Measurements from ENCODE around the gene NEMP2. TPM values are rescaled to one million over a fixed set of nuclear protein-coding genes. Genes with fewer than 3 reads are reported as not detected.

NEMP2 gene
- polyA plus RNA-seq, 1 donor (not counting 4 experiments of a cell fraction or from before 2014, with no cell fraction given): 2.1 TPM

DNA sequence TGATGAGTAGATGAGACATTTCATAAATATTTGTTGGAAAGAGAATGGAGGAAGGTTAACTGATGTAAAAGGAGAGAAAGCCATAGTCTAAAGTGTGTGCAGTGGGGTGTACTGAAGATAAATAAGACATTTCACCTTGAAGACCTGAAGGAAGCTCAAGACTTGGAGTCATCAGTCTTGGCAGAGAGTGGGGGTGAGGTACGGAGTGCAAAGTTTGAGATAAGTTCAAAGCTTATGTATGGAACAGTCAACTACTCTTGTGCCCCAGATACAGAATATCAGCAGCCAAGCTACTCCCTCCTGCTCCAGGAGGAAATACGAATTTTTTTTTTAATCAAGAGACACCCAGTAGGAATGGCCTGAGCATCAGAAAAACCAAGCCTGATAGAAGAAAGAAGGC is 30.3 kb upstream of the NEMP2 start:
- Histone ChIP-seq H3K27ac (ENCODE audit: control insufficient read depth, insufficient read depth, low read length) (no peak overlapping the region), H3K79me2 (ENCODE audit: control insufficient read depth, insufficient read depth, low read length) (no peaks in the 10 kb centered on the region), H3K4me2 (ENCODE audit: control insufficient read depth, extremely low read depth, insufficient read depth, low read depth, low read length) (no peak overlapping the region), H3K9me3 (ENCODE audit: control insufficient read depth, low read depth, low read length) (no peaks in the 10 kb centered on the region), H3K27me3 (ENCODE audit: control insufficient read depth, extremely low read depth, insufficient read depth, low read length) (no peaks in the 10 kb centered on the region), H3K36me3 (ENCODE audit: control insufficient read depth in 2 of 2, extremely low read depth in 1 of 2, insufficient read depth in 2 of 2, low read length in 2 of 2) (no peaks in the 10 kb centered on the region), H2AFZ (ENCODE audit: control insufficient read depth, low read length) (no peak overlapping the region), H3K4me3 (ENCODE audit: control insufficient read depth in 2 of 3, extremely low read depth in 1 of 3, insufficient read depth in 2 of 3, low read depth in 1 of 3, low read length in 3 of 3) (no peak overlapping the region), H3K9me1 (ENCODE audit: control insufficient read depth, extremely low read depth, insufficient read depth, low read length) (no peaks in the 10 kb centered on the region), H4K20me1 (ENCODE audit: control insufficient read depth, extremely low read depth, insufficient read depth, low read length) (no peaks in the 10 kb centered on the region), H3K9ac (ENCODE audit: control insufficient read depth, extremely low read depth, insufficient read depth, low read length) (no peak overlapping the region), H3K4me1 (ENCODE audit: control insufficient read depth, extremely low read depth, insufficient read depth, low read length) (peaks cover 1% of the 10 kb centered on the region)
- DNase-seq (ENCODE audit: low read depth, low spot score): no peak
- FAIRE-seq: no peak
- dilution Hi-C loops (cut with MboI; ENCODE audit: extremely low pct_ligation_motif_present, low sequenced_read_pairs): no loop called here
- TF ChIP-seq EZH2 (IDR thresholded peaks at IDR 0.05; ENCODE audit: low read length): no peak
- TF ChIP-seq CTCF (optimal IDR thresholded peaks at IDR 0.05 in 1 of 3, IDR thresholded peaks at IDR 0.05 in 1 of 3, conservative IDR thresholded peaks at IDR 0.05 in 1 of 3; ENCODE audit: extremely low read depth in 1 of 3, insufficient read depth in 2 of 3, low read length in 3 of 3): no peak

GRCh38 chr2:190563646-190564045 is 29.1 kb upstream of the NEMP2 start:
- H3K27ac ChIP-seq (ENCODE audit: control insufficient read depth, insufficient read depth, low read length): no peak overlapping the region
- H3K9me1 ChIP-seq (ENCODE audit: control insufficient read depth, extremely low read depth, insufficient read depth, low read length): no peaks in the 10 kb centered on the region
- H4K20me1 ChIP-seq (ENCODE audit: control insufficient read depth, extremely low read depth, insufficient read depth, low read length): no peaks in the 10 kb centered on the region
- no peaks in the 10 kb centered on the region for H3K4me1 ChIP-seq (ENCODE audit: control insufficient read depth, extremely low read depth, insufficient read depth, low read length)
- H3K9ac ChIP-seq (ENCODE audit: control insufficient read depth, extremely low read depth, insufficient read depth, low read length): no peak overlapping the region
- no peak overlapping the region for H3K4me2 ChIP-seq (ENCODE audit: control insufficient read depth, extremely low read depth, insufficient read depth, low read depth, low read length)
- no peak for TF ChIP-seq EZH2 (IDR thresholded peaks at IDR 0.05; ENCODE audit: low read length)
- TF ChIP-seq CTCF (optimal IDR thresholded peaks at IDR 0.05 in 1 of 3, IDR thresholded peaks at IDR 0.05 in 1 of 3, conservative IDR thresholded peaks at IDR 0.05 in 1 of 3; ENCODE audit: extremely low read depth in 1 of 3, insufficient read depth in 2 of 3, low read length in 3 of 3): no peak
- H3K36me3 ChIP-seq (ENCODE audit: control insufficient read depth in 2 of 2, extremely low read depth in 1 of 2, insufficient read depth in 2 of 2, low read length in 2 of 2): no peaks in the 10 kb centered on the region
- no peaks in the 10 kb centered on the region for H3K27me3 ChIP-seq (ENCODE audit: control insufficient read depth, extremely low read depth, insufficient read depth, low read length)
- H2AFZ ChIP-seq (ENCODE audit: control insufficient read depth, low read length): no peak overlapping the region
- FAIRE-seq (no peak), DNase-seq (ENCODE audit: low read depth, low spot score) (no peak)
- no peak overlapping the region for H3K4me3 ChIP-seq (ENCODE audit: control insufficient read depth in 2 of 3, extremely low read depth in 1 of 3, insufficient read depth in 2 of 3, low read depth in 1 of 3, low read length in 3 of 3)
- dilution Hi-C loops (cut with MboI; ENCODE audit: extremely low pct_ligation_motif_present, low sequenced_read_pairs): no loop called here
- H3K79me2 ChIP-seq (ENCODE audit: control insufficient read depth, insufficient read depth, low read length): no peaks in the 10 kb centered on the region
- no peaks in the 10 kb centered on the region for H3K9me3 ChIP-seq (ENCODE audit: control insufficient read depth, low read depth, low read length)
